GM12878 (cell line): ENCODE data around the gene ZER1. TPM values are rescaled to one million over a fixed set of nuclear protein-coding genes. Genes with fewer than 3 reads are reported as not detected.

ENCODE experiments used
- BCL11A ChIP-seq: IDR thresholded peaks from 2 replicates; pipeline ENCODE4 v1.6.1; 2011; ENCODE audit warnings: low read depth, low read length
- BMI1 ChIP-seq: fragments of 450-650 bp; IDR thresholded peaks from 2 replicates; pipeline ENCODE4 v1.6.1; 2016; ENCODE audit warnings: mild to moderate bottlenecking, moderate library complexity, borderline replicate concordance
- CEBPB ChIP-seq, 2 experiments: fragments of 150-350 bp in 1 of 2; IDR thresholded peaks; 2 replicates each; pipeline ENCODE4 v1.6.1; 2012 to 2014; ENCODE audit warnings: low read depth in 2 of 2, low read length in 2 of 2, borderline replicate concordance in 1 of 2, inconsistent platforms in 1 of 2
- CHD2 ChIP-seq: IDR thresholded peaks from 2 replicates; pipeline ENCODE4 v1.6.1; 2011; ENCODE audit warnings: low read depth, low read length, improper control_type of control experiment, borderline replicate concordance
- HDGF ChIP-seq: fragments of 450-650 bp; IDR thresholded peaks from 2 replicates; pipeline ENCODE4 v1.6.1; 2016; ENCODE audit warnings: antibody characterized with exemption
- IKZF1 ChIP-seq: fragments of 450-650 bp; conservative IDR thresholded peaks from 2 replicates; pipeline ENCODE4 v1.6.1; 2017; ENCODE audit warnings: antibody characterized with exemption, mild to moderate bottlenecking
- JUNB ChIP-seq: IDR thresholded peaks from 2 replicates; pipeline ENCODE4 v1.6.1; 2016; ENCODE audit warnings: antibody characterized with exemption, mild to moderate bottlenecking
- MYC ChIP-seq: IDR thresholded peaks from 2 replicates; pipeline ENCODE4 v1.6.1; 2011; ENCODE audit warnings: mild to moderate bottlenecking, low read length, moderate library complexity, inconsistent platforms; ENCODE audit not compliant: insufficient read depth, insufficient replicate concordance, insufficient read length, severe bottlenecking
- NFIC ChIP-seq: IDR thresholded peaks from 2 replicates; pipeline ENCODE4 v1.6.1; 2012; ENCODE audit warnings: low read depth, mild to moderate bottlenecking, inconsistent platforms, low read length, moderate library complexity
- NFYA ChIP-seq: IDR thresholded peaks from 2 replicates; pipeline ENCODE4 v1.6.1; 2011; ENCODE audit warnings: low read depth, mild to moderate bottlenecking, low read length, improper control_type of control experiment, borderline replicate concordance
- NRF1 ChIP-seq: conservative IDR thresholded peaks from 2 replicates; pipeline ENCODE4 v1.6.1; 2011; ENCODE audit warnings: mild to moderate bottlenecking, low read depth, low read length, improper control_type of control experiment
- RELA ChIP-seq: fragments of 450-650 bp; IDR thresholded peaks from 2 replicates; pipeline ENCODE4 v1.8.0; 2014; ENCODE audit warnings: borderline replicate concordance; ENCODE audit not compliant: partially characterized antibody
- SIX5 ChIP-seq: IDR thresholded peaks from 2 replicates; pipeline ENCODE4 v1.6.1; 2011; ENCODE audit warnings: mild to moderate bottlenecking, low read depth, low read length, moderate library complexity; ENCODE audit not compliant: severe bottlenecking
- YY1 ChIP-seq: IDR thresholded peaks from 2 replicates; pipeline ENCODE4 v1.6.1; 2011; ENCODE audit warnings: low read depth, mild to moderate bottlenecking, low read length
- polyA plus RNA-seq, 11 experiments: library from polyadenylated mRNA; depleted of rRNA in 4 of 11; unstranded in 6 of 11; stranded (reverse) in 5 of 11; fragments of >200 nt; fragmentation: Nextera tagmentation in 4 of 11; fragmentation: Illumina TruSeq in 1 of 11; extraction: Ambion mirVana in 4 of 11; extraction: Trizol in 1 of 11; gene quantifications; 1 replicate in 1 of 11; 2 replicates in 10 of 11; pipeline versions ENCODE4 v1.2.1 to v1.2.3, GENCODE V29; 2011 to 2016; ENCODE audit warnings: inconsistent platforms in 2 of 11, missing spikeins in 2 of 11, low read depth in 1 of 11
- total RNA-seq, 4 experiments: library from RNA; depleted of rRNA in 3 of 4; stranded (reverse); fragments of >200 nt in 3 of 4; fragmentation: Illumina TruSeq in 1 of 4; extraction: Trizol in 1 of 4; gene quantifications; 2 replicates each; pipeline versions ENCODE4 v1.2.1 to v1.2.3, GENCODE V29; 2013 to 2021
- TF ChIP-seq, protein P1 (sequence below): fragments of 450-650 bp; IDR thresholded peaks from 2 replicates; pipeline ENCODE4 v1.6.1; 2018; ENCODE audit warnings: mild to moderate bottlenecking, low read depth, moderate library complexity; ENCODE audit not compliant: partially characterized antibody
- TF ChIP-seq, protein P2 (sequence below): fragments of 450-650 bp; IDR thresholded peaks from 2 replicates; pipeline ENCODE4 v1.6.1; 2017; ENCODE audit warnings: mild to moderate bottlenecking, moderate library complexity
- TF ChIP-seq, protein P3 (sequence below): fragments of 450-650 bp; IDR thresholded peaks from 2 replicates; pipeline ENCODE4 v1.6.1; 2014; ENCODE audit warnings: mild to moderate bottlenecking
- TF ChIP-seq, protein P4 (sequence below): IDR thresholded peaks from 2 replicates; pipeline ENCODE4 v1.6.1; 2012; ENCODE audit warnings: low read depth, low read length, improper control_type of control experiment

Gene ZER1
- total and polyA plus RNA-seq, 10 of the 15 experiments (the other 5 are each of a cell fraction or from before 2014, with no cell fraction given) = 0.32 to 16.9 (median 7.9) TPM

DNA sequence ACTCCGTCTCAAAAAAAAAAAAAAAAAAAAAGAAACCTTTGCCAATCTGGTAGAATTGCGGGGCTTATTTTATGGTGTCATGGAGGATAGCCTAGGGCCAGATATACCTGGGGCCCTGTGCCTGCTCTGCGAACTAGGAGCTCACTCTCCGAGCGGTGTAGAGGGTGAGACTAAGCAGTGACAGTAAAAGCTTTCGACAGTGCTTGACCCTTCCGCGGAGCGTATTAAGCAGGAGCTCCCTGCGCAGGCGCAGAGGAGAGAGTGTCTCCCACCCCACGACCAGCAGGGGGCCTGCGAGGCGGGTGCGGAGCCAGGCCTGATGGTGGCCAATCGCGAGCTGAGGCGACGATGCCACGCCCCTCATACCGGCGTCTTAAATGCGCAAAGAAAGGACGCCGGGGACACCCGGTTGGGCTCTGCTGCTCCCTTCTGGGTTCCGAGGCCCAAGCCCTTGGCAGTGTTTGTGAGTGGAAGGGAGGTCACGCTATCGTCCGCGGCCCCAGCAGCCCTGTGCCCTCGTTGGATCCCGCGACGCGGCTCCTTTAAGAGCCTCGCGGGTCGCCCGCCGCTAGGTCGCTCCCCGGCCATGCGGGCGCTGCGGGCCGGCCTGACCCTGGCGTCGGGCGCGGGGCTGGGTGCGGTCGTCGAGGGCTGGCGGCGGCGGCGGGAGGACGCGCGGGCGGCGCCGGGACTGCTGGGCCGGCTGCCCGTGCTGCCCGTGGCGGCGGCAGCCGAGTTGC lies 46.5 kb upstream of the ZER1 start, which contains the start of gene ENDOG (continued):
- TF ChIP-seq, protein P1, sequence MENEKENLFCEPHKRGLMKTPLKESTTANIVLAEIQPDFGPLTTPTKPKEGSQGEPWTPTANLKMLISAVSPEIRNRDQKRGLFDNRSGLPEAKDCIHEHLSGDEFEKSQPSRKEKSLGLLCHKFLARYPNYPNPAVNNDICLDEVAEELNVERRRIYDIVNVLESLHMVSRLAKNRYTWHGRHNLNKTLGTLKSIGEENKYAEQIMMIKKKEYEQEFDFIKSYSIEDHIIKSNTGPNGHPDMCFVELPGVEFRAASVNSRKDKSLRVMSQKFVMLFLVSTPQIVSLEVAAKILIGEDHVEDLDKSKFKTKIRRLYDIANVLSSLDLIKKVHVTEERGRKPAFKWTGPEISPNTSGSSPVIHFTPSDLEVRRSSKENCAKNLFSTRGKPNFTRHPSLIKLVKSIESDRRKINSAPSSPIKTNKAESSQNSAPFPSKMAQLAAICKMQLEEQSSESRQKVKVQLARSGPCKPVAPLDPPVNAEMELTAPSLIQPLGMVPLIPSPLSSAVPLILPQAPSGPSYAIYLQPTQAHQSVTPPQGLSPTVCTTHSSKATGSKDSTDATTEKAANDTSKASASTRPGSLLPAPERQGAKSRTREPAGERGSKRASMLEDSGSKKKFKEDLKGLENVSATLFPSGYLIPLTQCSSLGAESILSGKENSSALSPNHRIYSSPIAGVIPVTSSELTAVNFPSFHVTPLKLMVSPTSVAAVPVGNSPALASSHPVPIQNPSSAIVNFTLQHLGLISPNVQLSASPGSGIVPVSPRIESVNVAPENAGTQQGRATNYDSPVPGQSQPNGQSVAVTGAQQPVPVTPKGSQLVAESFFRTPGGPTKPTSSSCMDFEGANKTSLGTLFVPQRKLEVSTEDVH = no peak
- TF ChIP-seq, protein P2, sequence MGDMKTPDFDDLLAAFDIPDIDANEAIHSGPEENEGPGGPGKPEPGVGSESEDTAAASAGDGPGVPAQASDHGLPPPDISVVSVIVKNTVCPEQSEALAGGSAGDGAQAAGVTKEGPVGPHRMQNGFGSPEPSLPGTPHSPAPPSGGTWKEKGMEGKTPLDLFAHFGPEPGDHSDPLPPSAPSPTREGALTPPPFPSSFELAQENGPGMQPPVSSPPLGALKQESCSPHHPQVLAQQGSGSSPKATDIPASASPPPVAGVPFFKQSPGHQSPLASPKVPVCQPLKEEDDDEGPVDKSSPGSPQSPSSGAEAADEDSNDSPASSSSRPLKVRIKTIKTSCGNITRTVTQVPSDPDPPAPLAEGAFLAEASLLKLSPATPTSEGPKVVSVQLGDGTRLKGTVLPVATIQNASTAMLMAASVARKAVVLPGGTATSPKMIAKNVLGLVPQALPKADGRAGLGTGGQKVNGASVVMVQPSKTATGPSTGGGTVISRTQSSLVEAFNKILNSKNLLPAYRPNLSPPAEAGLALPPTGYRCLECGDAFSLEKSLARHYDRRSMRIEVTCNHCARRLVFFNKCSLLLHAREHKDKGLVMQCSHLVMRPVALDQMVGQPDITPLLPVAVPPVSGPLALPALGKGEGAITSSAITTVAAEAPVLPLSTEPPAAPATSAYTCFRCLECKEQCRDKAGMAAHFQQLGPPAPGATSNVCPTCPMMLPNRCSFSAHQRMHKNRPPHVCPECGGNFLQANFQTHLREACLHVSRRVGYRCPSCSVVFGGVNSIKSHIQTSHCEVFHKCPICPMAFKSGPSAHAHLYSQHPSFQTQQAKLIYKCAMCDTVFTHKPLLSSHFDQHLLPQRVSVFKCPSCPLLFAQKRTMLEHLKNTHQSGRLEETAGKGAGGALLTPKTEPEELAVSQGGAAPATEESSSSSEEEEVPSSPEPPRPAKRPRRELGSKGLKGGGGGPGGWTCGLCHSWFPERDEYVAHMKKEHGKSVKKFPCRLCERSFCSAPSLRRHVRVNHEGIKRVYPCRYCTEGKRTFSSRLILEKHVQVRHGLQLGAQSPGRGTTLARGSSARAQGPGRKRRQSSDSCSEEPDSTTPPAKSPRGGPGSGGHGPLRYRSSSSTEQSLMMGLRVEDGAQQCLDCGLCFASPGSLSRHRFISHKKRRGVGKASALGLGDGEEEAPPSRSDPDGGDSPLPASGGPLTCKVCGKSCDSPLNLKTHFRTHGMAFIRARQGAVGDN = no peak
- TF ChIP-seq JUNB (no peak), NFIC (no peak), YY1 (peak; percentile 69; the same call in 1 of the 2 replicates), BCL11A (no peak), HDGF (peak; percentile 80; the same call in 1 of the 2 replicates), NRF1 (peak; percentile 90), CEBPB (IDR thresholded peaks at IDR 0.05; ENCODE audit: borderline replicate concordance in 1 of 2, low read depth in 2 of 2, low read length in 2 of 2) (no peak), BMI1 (no peak), IKZF1 (peak; percentile 84), RELA (no peak), MYC (peak; percentile 56), NFYA (no peak), SIX5 (no peak), CHD2 (no peak)
- TF ChIP-seq, protein P3, sequence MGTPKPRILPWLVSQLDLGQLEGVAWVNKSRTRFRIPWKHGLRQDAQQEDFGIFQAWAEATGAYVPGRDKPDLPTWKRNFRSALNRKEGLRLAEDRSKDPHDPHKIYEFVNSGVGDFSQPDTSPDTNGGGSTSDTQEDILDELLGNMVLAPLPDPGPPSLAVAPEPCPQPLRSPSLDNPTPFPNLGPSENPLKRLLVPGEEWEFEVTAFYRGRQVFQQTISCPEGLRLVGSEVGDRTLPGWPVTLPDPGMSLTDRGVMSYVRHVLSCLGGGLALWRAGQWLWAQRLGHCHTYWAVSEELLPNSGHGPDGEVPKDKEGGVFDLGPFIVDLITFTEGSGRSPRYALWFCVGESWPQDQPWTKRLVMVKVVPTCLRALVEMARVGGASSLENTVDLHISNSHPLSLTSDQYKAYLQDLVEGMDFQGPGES = no peak
- TF ChIP-seq, protein P4, sequence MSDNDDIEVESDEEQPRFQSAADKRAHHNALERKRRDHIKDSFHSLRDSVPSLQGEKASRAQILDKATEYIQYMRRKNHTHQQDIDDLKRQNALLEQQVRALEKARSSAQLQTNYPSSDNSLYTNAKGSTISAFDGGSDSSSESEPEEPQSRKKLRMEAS = peak; percentile 64; the same call in 1 of the 2 replicates
